CD4-positive, alpha-beta T cell (primary cell): ENCODE measurements around the gene WDSUB1. TPM values are rescaled to one million over a fixed set of nuclear protein-coding genes. Genes with fewer than 3 reads are reported as not detected.
A peak's percentile ranks its signal among the peaks of the same experiment; 100 is the strongest.

Experiments
- ATAC-seq: fragments of 200-7000 bp; cut with Tn5 transposase; one replicate; pipeline ENCODE4 v1.10.0; 2022; ENCODE audit warnings: mild to moderate bottlenecking; ENCODE audit not compliant: poor library complexity
- CTCF ChIA-PET: fragments of 350-600 bp; sonication (Branson Sonifier 250); formaldehyde crosslinking; loops from one replicate; lab custom pipeline; 2021; ENCODE audit warnings: antibody characterized with exemption, inconsistent platforms; lab: Charles Lee
- POLR2A ChIA-PET: fragments of 350-600 bp; sonication (Branson Sonifier 250); formaldehyde crosslinking; loops from one replicate; lab custom pipeline; 2021; ENCODE audit warnings: antibody characterized with exemption, inconsistent platforms; lab: Charles Lee
- DNase-seq, 14 experiments: peaks; one replicate each; pipeline ENCODE4 v3.0.0-alpha.2; 2013 to 2020; ENCODE audit warnings: mixed read lengths in 2 of 14
- H3K27ac ChIP-seq, 2 donors: one replicate each; pipeline versions ENCODE4 v1.5.1 to v1.7.0; 2013; ENCODE audit warnings: low read length in 2 of 2, low read depth in 1 of 2, mild to moderate bottlenecking in 1 of 2
- H3K27me3 ChIP-seq, 2 experiments: 1 replicate in 1 of 2; 2 replicates in 1 of 2; pipeline versions ENCODE4 v1.6.1 to v1.7.0; 2013; ENCODE audit warnings: low read length in 2 of 2, control low read depth in 1 of 2, mild to moderate bottlenecking in 1 of 2, moderate library complexity in 1 of 2; ENCODE audit not compliant: insufficient read depth in 2 of 2, control insufficient read depth in 1 of 2
- H3K36me3 ChIP-seq: one replicate; pipeline ENCODE4 v1.6.1; 2013; ENCODE audit warnings: low read length, control low read depth; ENCODE audit not compliant: insufficient read depth
- H3K4me1 ChIP-seq: one replicate; pipeline ENCODE4 v1.6.1; 2013; ENCODE audit warnings: low read length, control low read depth; ENCODE audit not compliant: insufficient read depth
- H3K4me3 ChIP-seq: one replicate; pipeline ENCODE4 v1.5.1; 2013; ENCODE audit warnings: mild to moderate bottlenecking, low read length, moderate library complexity
- H3K9me3 ChIP-seq, 2 experiments: 1 replicate in 1 of 2; 2 replicates in 1 of 2; pipeline versions ENCODE4 v1.6.1 to v1.7.0; 2013; ENCODE audit warnings: low read length in 2 of 2, mild to moderate bottlenecking in 2 of 2, control low read depth in 1 of 2, moderate library complexity in 1 of 2; ENCODE audit not compliant: control insufficient read depth in 1 of 2, insufficient read depth in 1 of 2
- H3K27ac Mint-ChIP-seq: one replicate; pipeline ENCODE4 v1.8.0; 2020; ENCODE audit warnings: mixed read lengths
- H3K27me3 Mint-ChIP-seq: one replicate; pipeline ENCODE4 v1.8.0; 2021; ENCODE audit warnings: mixed read lengths
- H3K36me3 Mint-ChIP-seq: one replicate; pipeline ENCODE4 v1.8.0; 2021; ENCODE audit warnings: low read depth, mixed read lengths
- H3K4me1 Mint-ChIP-seq: one replicate; pipeline ENCODE4 v1.8.0; 2021; ENCODE audit warnings: low read depth, mixed read lengths
- H3K4me3 Mint-ChIP-seq: one replicate; pipeline ENCODE4 v1.8.0; 2020; ENCODE audit warnings: mild to moderate bottlenecking, mixed read lengths
- H3K9me3 Mint-ChIP-seq: one replicate; pipeline ENCODE4 v1.8.0; 2020; ENCODE audit warnings: mixed read lengths
- intact Hi-C, 2 experiments: fragments of 100-400 bp; cut with DNase I in 1 of 2; cut with micrococcal nuclease in 1 of 2; formaldehyde crosslinking; loops; one replicate each; pipeline versions ENCODE4 v1.15.1 to v1.9.0; 2023 to 2025; cut with DNase I, micrococcal nuclease
- total RNA-seq, 174 experiments: library from RNA in 2 of 174; stranded (reverse) in 2 of 174; gene quantifications; one replicate each; pipeline ENCODE4 v1.2.3 and lab custom pipeline; 2021 to 2026
- TF ChIP-seq, protein P1 (sequence below): fragments of 200-600 bp; IDR thresholded peaks from one replicate; pipeline ENCODE4 v1.8.0; 2022; ENCODE audit warnings: antibody characterized with exemption, mild to moderate bottlenecking

Gene WDSUB1
- total RNA-seq, 2 experiments from 2014 or later: 6.8 to 8.0 TPM

- Mint-ChIP-seq H3K27ac (peak overlapping the region; percentile 81), H3K27me3 (no peaks in the 10 kb centered on the region), H3K4me1 (peaks cover 38% of the 10 kb centered on the region), H3K4me3 (peak overlapping the region; percentile 84), H3K9me3 (no peaks in the 10 kb centered on the region), H3K36me3 (peaks cover 20% of the 10 kb centered on the region)
- ChIA-PET CTCF (no interaction called here), POLR2A (interaction anchor here (2.2 to 3.4 kb wide), 2 partner anchors 75 to 427 kb away, joined by 7 to 25 read pairs; partner anchors contain the start of gene MARCHF7)
- no peak for ATAC-seq
- TF ChIP-seq, protein P1, sequence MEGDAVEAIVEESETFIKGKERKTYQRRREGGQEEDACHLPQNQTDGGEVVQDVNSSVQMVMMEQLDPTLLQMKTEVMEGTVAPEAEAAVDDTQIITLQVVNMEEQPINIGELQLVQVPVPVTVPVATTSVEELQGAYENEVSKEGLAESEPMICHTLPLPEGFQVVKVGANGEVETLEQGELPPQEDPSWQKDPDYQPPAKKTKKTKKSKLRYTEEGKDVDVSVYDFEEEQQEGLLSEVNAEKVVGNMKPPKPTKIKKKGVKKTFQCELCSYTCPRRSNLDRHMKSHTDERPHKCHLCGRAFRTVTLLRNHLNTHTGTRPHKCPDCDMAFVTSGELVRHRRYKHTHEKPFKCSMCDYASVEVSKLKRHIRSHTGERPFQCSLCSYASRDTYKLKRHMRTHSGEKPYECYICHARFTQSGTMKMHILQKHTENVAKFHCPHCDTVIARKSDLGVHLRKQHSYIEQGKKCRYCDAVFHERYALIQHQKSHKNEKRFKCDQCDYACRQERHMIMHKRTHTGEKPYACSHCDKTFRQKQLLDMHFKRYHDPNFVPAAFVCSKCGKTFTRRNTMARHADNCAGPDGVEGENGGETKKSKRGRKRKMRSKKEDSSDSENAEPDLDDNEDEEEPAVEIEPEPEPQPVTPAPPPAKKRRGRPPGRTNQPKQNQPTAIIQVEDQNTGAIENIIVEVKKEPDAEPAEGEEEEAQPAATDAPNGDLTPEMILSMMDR: no peak
- Histone ChIP-seq H3K9me3 (no peaks in the 10 kb centered on the region), H3K27me3 (no peaks in the 10 kb centered on the region), H3K4me3 (peak overlapping the region; percentile 88), H3K36me3 (peaks cover 4% of the 10 kb centered on the region), H3K27ac (no peak overlapping the region), H3K4me1 (peaks cover 20% of the 10 kb centered on the region)
- DNase-seq: peak in 1 of 14 experiments; percentile 23
- intact Hi-C loops: loop anchor here (5.0 to 10.0 kb wide), 4 partner anchors 427 to 1869 kb away; partner anchors contain the start of genes CCDC148 (in 1 of the 2), MARCHF7 (in 1 of the 2) and PKP4 (in 1 of the 2)
Observed at GRCh38 chr2:159285433-159285832, 1.1 kb downstream of the WDSUB1 start.

DNA sequence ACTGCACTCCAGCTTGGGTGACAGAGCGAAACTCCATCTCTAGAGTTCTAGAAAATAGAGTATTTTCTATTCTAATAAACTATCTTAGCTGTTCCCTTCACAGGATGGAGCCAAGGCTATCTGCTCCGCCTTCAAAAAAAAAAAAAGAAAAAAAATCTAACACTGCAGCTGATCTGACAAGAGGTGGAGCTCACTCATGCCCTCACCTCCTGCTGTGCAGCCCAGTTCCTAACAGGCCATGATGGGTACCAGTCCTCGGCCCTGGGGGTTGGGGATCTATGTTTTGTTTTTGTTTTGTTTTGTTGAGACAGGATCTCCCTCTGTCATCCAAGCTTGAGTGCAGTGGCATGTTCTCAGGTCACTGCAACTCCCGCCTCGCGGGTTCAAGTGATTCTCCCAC lies 3.0 kb downstream of the WDSUB1 start:
- Mint-ChIP-seq H3K36me3 (peaks cover 36% of the 10 kb centered on the region), H3K9me3 (no peaks in the 10 kb centered on the region), H3K27ac (no peak overlapping the region), H3K27me3 (no peaks in the 10 kb centered on the region), H3K4me3 (peak overlapping the region; percentile 61), H3K4me1 (peaks cover 33% of the 10 kb centered on the region)
- no peak overlapping the region for H3K4me3 ChIP-seq
- peaks cover 17% of the 10 kb centered on the region for H3K4me1 ChIP-seq
- CTCF ChIA-PET: interaction anchor here (1.0 kb wide), 1 partner anchor 20 kb away, joined by 3 read pairs; no protein-coding TSS in a partner anchor
- DNase-seq (no peak), ATAC-seq (no peak)
- no peaks in the 10 kb centered on the region for H3K9me3 ChIP-seq
- H3K27me3 ChIP-seq: no peaks in the 10 kb centered on the region
- no peak overlapping the region for H3K27ac ChIP-seq
- intact Hi-C loops: loop anchor here in 1 of 2 experiments (10.0 kb wide), 3 partner anchors 829 to 1871 kb away; partner anchors contain the start of genes CCDC148 and PKP4
- TF ChIP-seq, protein P1: no peak
- peaks cover 4% of the 10 kb centered on the region for H3K36me3 ChIP-seq
- POLR2A ChIA-PET: interaction anchor here (0.6 kb wide), 1 partner anchor 132 kb away, joined by 3 read pairs; no protein-coding TSS in a partner anchor

GRCh38 chr2:159281002-159281401 lies 5.5 kb downstream of the WDSUB1 start:
- POLR2A ChIA-PET: no interaction called here
- no peak overlapping the region for H3K4me3 Mint-ChIP-seq
- DNase-seq (no peak), ATAC-seq (no peak)
- CTCF ChIA-PET: interaction anchor here (0.7 kb wide), 1 partner anchor 15 kb away, joined by 4 read pairs; no protein-coding TSS in a partner anchor
- H3K9me3 Mint-ChIP-seq: no peaks in the 10 kb centered on the region
- TF ChIP-seq, protein P1: no peak
- H3K4me3 ChIP-seq: no peak overlapping the region
- H3K27me3 ChIP-seq: no peaks in the 10 kb centered on the region
- no peaks in the 10 kb centered on the region for H3K9me3 ChIP-seq
- peaks cover 47% of the 10 kb centered on the region for H3K36me3 Mint-ChIP-seq
- peaks cover 8% of the 10 kb centered on the region for H3K4me1 ChIP-seq
- no peak overlapping the region for H3K27ac Mint-ChIP-seq
- no peak overlapping the region for H3K27ac ChIP-seq
- peaks cover 21% of the 10 kb centered on the region for H3K4me1 Mint-ChIP-seq
- intact Hi-C loops: loop anchor here in 1 of 2 experiments (10.0 kb wide), 3 partner anchors 826 to 1874 kb away; partner anchors contain the start of genes CCDC148 and PKP4
- no peaks in the 10 kb centered on the region for H3K27me3 Mint-ChIP-seq
- peaks cover 4% of the 10 kb centered on the region for H3K36me3 ChIP-seq
